Embryonic facial prominence (tissue), 1 donor: ENCODE results near the gene ANKRD31.

Source experiments
- DNase-seq: peaks from one replicate; pipeline ENCODE4 v3.0.0-alpha.2; 2016; ENCODE audit errors: extremely low spot score

ANKRD31 gene

GRCh38 chr5:75042522-75042921 lies 194.2 kb downstream of the ANKRD31 start:
- no peak for DNase-seq

- no peak for DNase-seq
Measured at GRCh38 chr5:75040973-75041372, 195.7 kb downstream of the ANKRD31 start.

- no peak for DNase-seq
Measured at GRCh38 chr5:75037106-75037505, 199.6 kb downstream of the ANKRD31 start.

GRCh38 chr5:75034137-75034739 lies 202.4 kb downstream of the ANKRD31 start:
- DNase-seq: no peak

- DNase-seq: no peak
Measured at GRCh38 chr5:75031366-75031765, 205.3 kb downstream of the ANKRD31 start.

GRCh38 chr5:75028090-75028489 lies 208.6 kb downstream of the ANKRD31 start:
- DNase-seq: no peak

GRCh38 chr5:75023368-75024159 lies 213.1 kb downstream of the ANKRD31 start:
- no peak for DNase-seq

- no peak for DNase-seq
Measured at GRCh38 chr5:75021800-75022199, 214.9 kb downstream of the ANKRD31 start.

- no peak for DNase-seq
Measured at GRCh38 chr5:75021219-75021618, 215.5 kb downstream of the ANKRD31 start.

GRCh38 chr5:75020016-75020656 lies 216.5 kb downstream of the ANKRD31 start:
- no peak for DNase-seq

GRCh38 chr5:75018805-75019587 lies 217.7 kb downstream of the ANKRD31 start:
- DNase-seq: no peak
